ENCODE data around the gene NOS1AP. TPM values are rescaled to one million over a fixed set of nuclear protein-coding genes. Genes with fewer than 3 reads are reported as not detected.

Gene NOS1AP
- total RNA-seq, 1 experiment from 2014 or later = 14.7 TPM

DNA sequence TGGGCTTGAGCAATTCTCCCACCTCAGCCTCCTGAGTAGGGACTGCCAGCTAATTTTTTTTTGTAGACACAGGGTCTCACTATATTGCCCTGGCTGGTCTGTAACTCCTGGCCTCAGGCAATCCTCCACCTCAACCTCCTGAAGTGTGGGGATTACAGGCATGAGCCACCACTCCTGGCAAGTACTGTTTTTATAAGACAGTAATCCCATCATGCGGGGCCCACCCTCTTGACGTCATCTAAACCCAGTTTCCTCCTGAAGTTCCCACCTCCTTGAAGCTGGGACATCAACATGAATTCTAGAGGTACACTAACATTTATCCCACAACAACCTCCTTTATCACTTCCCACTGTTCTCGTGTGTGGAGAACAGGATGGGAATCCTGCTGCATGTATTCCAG is 202.5 kb downstream of the NOS1AP start:
- peaks cover 2% of the 10 kb centered on the region; the same call in 1 of the 2 replicates for H3K4me1 Mint-ChIP-seq
- TF ChIP-seq FOXK1 (CRISPR knock-in tag; IDR thresholded peaks at IDR 0.05) (no peak), ZBTB43 (CRISPR knock-in tag; IDR thresholded peaks at IDR 0.05) (no peak), SMAD3 (CRISPR knock-in tag; IDR thresholded peaks at IDR 0.05; ENCODE audit: borderline replicate concordance) (no peak), CREB1 (CRISPR knock-in tag; IDR thresholded peaks at IDR 0.05) (no peak), NFATC4 (CRISPR knock-in tag; IDR thresholded peaks at IDR 0.05) (no peak), ERG (CRISPR knock-in tag; IDR thresholded peaks at IDR 0.05) (no peak), GRHL2 (CRISPR knock-in tag; IDR thresholded peaks at IDR 0.05; ENCODE audit: insufficient replicate concordance, severe bottlenecking) (no peak), NFYB (CRISPR knock-in tag; conservative IDR thresholded peaks at IDR 0.05; ENCODE audit: low read depth) (no peak), NR2C2 (CRISPR knock-in tag; IDR thresholded peaks at IDR 0.05) (no peak), ZNF416 (CRISPR knock-in tag; IDR thresholded peaks at IDR 0.05) (no peak), MXD4 (CRISPR knock-in tag; IDR thresholded peaks at IDR 0.05; ENCODE audit: borderline replicate concordance) (no peak), PRRX2 (CRISPR knock-in tag; IDR thresholded peaks at IDR 0.05) (no peak)
- TF ChIP-seq, protein P1, sequence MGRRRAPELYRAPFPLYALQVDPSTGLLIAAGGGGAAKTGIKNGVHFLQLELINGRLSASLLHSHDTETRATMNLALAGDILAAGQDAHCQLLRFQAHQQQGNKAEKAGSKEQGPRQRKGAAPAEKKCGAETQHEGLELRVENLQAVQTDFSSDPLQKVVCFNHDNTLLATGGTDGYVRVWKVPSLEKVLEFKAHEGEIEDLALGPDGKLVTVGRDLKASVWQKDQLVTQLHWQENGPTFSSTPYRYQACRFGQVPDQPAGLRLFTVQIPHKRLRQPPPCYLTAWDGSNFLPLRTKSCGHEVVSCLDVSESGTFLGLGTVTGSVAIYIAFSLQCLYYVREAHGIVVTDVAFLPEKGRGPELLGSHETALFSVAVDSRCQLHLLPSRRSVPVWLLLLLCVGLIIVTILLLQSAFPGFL (CRISPR knock-in tag; IDR thresholded peaks at IDR 0.05; ENCODE audit: borderline replicate concordance) = no peak
- TF ChIP-seq, protein P2, sequence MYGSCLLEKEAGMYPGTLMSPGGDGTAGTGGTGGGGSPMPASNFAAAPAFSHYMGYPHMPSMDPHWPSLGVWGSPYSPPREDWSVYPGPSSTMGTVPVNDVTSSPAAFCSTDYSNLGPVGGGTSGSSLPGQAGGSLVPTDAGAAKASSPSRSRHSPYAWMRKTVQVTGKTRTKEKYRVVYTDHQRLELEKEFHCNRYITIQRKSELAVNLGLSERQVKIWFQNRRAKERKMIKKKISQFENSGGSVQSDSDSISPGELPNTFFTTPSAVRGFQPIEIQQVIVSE (CRISPR knock-in tag; IDR thresholded peaks at IDR 0.05; ENCODE audit: borderline replicate concordance) = no peak
- ATAC-seq (no peak), DNase-seq (ENCODE audit: low spot score) (no peak)
- CTCF ChIA-PET = no interaction called here
- no peak overlapping the region for H3K27ac Mint-ChIP-seq
- POLR2A ChIA-PET = no interaction called here
- H3K9me3 Mint-ChIP-seq = no peaks in the 10 kb centered on the region
- no peak overlapping the region for H3K4me3 Mint-ChIP-seq
- no peaks in the 10 kb centered on the region for H3K27me3 Mint-ChIP-seq (ENCODE audit: low read depth)
- no peaks in the 10 kb centered on the region for H3K36me3 Mint-ChIP-seq

GRCh38 chr1:162272419-162272818 is 202.9 kb downstream of the NOS1AP start:
- Mint-ChIP-seq H3K4me3 (no peak overlapping the region), H3K27ac (no peak overlapping the region), H3K36me3 (no peaks in the 10 kb centered on the region), H3K9me3 (no peaks in the 10 kb centered on the region), H3K27me3 (ENCODE audit: low read depth) (no peaks in the 10 kb centered on the region), H3K4me1 (peaks cover 2% of the 10 kb centered on the region; the same call in 1 of the 2 replicates)
- CTCF ChIA-PET = interaction anchor here (0.9 kb wide), 1 partner anchor 216 kb away, joined by 7 read pairs; no protein-coding TSS in a partner anchor
- POLR2A ChIA-PET = no interaction called here
- no peak for DNase-seq (ENCODE audit: low spot score)
- TF ChIP-seq ATF1 (CRISPR knock-in tag; IDR thresholded peaks at IDR 0.05) (no peak), JAZF1 (CRISPR knock-in tag; IDR thresholded peaks at IDR 0.05) (no peak), HMGA2 (CRISPR knock-in tag; IDR thresholded peaks at IDR 0.05) (no peak), FOXP4 (CRISPR knock-in tag; IDR thresholded peaks at IDR 0.05) (no peak)
- ATAC-seq = no peak

All from WTC11 (cell line).